Stimulated activated CD8-positive, alpha-beta memory T cell treated with anti-CD3 and anti-CD28 coated beads, Interleukin-12 subunit alpha, Interleukin-12 subunit beta, amount 100 ng/mL, for 4 hours (primary cell): ENCODE measurements around the gene ADAM12.

Source experiments
- DNase-seq: peaks from one replicate; pipeline ENCODE4 v3.0.0-alpha.2; 2020; ENCODE audit warnings: low read depth

ADAM12 gene

DNA sequence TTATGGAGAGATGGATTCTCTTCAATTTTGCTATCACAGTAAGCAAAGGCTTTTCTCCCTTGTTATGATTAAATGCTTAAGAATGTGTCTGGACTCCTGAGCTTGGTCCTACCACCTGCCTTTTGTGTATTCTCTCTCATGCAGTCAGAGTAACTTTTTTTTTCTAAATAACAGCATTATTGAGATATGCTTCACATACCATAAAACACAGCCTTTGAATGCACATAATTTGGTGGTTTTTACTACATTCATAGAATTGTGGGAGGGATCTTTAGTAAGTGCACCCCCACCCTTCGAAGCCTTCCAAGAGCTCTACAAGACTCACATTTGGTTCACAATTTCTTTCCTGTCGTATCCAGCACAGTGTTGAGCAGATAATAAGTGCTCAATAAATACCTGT lies 175.5 kb downstream of the ADAM12 start:
- no peak for DNase-seq

- DNase-seq: no peak
Measured at GRCh38 chr10:126210051-126210651, 178.1 kb downstream of the ADAM12 start.

DNA sequence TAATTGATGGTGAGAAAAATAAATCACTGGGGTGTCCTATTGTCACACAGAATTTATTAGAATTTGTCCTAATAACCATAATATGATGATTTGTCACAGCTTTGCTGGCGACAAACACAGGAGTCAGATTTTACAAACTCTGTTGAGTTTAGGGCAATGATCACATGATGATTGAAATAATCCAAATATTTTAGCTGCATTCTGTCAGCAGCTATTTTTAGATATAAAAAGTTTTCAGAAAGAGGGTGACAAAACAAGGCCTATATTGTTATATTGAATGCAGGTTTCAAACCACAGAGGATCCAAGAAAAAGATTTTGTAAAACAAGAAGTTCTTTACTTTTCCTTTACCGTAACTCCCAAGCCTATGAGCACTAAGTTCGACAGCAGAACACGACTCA lies 178.8 kb downstream of the ADAM12 start:
- DNase-seq: no peak

DNA sequence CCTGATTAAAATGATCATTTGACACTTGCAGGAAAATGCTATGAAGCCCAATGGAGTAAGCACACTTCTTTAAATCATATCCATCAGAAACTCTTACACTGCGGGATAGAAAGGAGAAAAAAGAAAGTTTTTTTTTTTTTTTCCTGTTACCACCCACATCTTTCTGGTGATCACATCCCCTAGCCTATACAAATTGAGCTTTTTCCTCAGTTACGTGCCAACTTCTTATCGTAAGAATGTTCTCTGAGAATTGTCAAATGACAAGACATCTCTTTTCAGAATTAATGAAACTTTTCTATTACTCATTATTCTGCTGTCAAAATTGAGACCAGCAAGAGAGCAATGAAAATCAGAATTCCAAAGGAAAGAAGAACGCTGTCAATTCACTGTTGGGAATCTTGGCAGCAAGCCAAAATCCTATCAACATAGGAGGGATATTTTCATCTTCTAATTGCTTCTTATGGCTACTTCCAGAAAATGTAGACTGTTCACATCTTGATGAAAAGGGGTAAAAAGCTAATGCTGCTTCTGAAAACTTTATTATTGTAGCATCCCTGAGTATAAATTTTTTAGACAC lies 179.5 kb downstream of the ADAM12 start:
- no peak for DNase-seq

DNA sequence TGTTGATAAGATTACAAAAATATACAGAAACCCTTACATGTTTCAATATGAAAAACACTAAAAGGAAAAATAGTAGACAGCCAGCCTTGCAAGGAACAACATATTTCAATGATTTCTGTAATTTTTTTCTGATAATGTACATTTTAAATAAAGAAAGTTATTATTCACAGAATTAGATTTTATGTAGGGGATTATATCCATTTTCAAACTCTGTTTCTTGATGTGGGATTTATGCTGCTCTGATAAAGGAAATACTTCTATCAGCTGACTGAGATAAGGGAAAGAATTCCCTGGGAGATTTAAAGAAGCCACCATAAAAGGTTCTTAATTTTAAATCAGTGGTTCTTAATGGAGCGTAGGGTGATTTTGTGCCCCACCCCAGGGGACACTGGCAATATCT lies 180.4 kb downstream of the ADAM12 start:
- no peak for DNase-seq

DNA sequence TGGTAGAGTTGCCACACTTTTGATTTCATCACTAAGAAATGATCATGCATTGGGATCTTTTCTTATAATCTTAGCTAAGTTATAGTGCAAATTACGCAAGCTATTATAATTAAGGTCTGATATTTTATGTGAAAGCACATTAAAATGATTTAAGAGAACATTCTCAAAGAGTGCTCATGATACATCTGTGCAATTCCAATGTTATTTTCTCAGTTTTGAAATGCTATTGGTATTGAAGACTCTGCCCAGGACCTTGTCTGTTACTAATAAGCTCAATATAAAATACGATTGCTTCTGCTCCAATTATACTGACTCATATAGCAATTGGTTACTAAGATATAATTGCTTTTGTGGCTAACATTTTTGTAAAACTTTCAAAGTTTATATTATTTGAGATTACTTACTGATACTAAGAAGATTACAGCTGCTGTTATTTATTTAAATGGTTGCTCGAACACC lies 180.9 kb downstream of the ADAM12 start:
- DNase-seq: no peak

GRCh38 chr10:126205486-126206205 lies 182.6 kb downstream of the ADAM12 start:
- DNase-seq: no peak

DNA sequence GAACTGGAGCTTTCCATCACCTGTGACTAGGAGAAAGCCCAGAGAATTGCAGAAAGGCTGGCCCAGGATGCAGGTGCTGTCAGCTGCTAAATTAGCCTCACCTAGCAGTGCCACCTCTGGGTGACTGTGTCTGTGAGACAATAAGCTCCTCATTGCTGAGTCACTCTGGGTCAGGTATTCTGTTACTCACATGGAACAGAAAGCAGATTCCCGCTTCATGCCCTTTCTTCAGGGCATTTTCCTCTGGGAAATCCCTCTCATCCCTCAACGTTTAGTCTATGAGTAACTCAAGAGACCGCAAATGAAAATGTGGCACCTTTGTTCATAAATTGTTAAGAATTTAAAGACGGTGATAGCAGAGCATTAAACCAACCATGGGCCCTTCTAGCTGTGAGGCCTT lies 184.0 kb downstream of the ADAM12 start:
- DNase-seq: no peak

DNA sequence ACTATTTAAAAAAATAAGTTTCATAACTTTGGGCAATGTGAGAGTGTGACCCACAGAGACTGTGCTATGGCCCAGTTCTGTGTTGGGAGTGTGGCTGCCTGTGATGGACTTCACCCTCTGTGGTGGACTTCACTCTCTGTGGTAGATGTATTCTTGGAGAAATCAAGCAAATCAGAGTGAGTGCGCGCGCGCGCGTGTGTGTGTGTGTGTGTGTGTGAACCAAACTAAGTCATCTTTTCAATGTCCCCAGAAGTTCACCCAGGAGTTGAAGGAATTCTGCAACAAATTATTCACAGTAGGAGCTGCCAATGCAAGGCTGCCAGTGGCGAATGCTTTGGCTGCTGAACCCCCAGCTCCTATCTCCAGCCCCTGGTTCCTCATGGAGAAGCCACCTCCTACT lies 184.5 kb downstream of the ADAM12 start:
- no peak for DNase-seq

DNA sequence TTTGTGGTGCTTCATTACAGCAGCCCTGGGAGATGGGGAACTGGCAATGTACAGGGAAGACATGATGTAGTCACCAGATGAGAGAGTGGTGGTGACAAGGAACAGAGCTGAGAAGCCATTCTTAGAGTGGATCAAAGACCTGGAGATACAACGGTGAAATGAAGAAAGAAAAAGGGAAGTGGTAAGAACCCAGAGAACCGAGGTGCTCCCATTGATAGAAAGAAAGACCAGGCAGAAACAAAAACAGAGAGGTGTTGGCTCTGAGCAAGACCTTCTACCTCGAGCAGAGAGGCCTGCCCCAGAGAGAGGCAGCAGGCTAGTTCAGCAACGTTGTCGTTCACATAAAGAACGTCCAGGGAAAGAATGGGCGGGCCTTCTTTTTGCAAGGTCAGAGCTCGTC lies 186.7 kb downstream of the ADAM12 start:
- DNase-seq: no peak

- DNase-seq: no peak
Measured at GRCh38 chr10:126199221-126199998, 188.9 kb downstream of the ADAM12 start.

- no peak for DNase-seq
Measured at GRCh38 chr10:126198681-126199080, 189.6 kb downstream of the ADAM12 start.

DNA sequence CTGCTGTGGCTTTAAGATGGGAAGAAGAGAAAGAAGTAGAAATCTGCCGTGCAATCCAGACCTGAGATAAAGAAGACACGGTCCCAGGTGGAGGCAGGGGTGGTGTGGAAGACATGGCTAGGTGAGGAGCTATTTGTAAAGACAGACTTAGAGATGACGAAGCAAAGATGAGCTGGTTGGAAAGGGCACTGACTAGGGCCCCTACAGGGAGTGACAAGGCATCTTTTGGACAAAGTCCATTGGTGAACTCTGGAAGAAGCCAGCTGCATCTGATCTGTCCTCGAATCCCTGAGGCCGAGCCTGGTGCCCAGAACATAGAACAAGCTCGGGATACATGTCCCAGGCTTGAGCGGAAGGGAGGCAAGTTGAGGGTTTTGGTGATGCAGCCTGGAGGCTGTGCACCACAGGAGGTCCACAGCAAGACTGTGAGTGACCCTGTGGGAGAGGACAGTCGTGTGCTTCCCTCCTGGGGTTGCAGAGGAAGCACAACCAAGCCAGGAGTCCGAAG lies 191.2 kb downstream of the ADAM12 start:
- DNase-seq: no peak

DNA sequence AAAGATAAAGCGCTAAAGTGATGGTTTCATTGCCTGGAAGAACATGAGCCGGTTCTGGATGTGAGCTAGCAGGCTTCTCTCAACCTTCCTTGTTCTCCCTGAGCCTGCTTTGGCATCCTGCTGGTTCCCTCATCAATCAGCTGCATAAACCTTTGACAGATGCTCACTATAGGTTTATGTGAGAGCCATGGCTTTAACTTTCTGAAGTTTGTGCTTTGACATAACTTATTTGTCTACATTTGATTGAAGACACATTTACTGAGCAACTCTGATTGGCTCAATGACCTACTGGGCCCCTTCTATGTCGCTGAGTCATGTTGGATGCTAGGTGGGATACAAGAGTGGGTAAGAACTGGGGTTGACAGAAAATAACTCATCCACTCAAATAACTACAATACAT lies 192.0 kb downstream of the ADAM12 start:
- DNase-seq: no peak

GRCh38 chr10:126191192-126191591 lies 197.1 kb downstream of the ADAM12 start:
- no peak for DNase-seq

- DNase-seq: no peak
Measured at GRCh38 chr10:126188679-126189200, 199.5 kb downstream of the ADAM12 start.

- DNase-seq: no peak
Measured at GRCh38 chr10:126187399-126187798, 200.9 kb downstream of the ADAM12 start.

- DNase-seq: no peak
Measured at GRCh38 chr10:126186766-126187165, 201.5 kb downstream of the ADAM12 start.

DNA sequence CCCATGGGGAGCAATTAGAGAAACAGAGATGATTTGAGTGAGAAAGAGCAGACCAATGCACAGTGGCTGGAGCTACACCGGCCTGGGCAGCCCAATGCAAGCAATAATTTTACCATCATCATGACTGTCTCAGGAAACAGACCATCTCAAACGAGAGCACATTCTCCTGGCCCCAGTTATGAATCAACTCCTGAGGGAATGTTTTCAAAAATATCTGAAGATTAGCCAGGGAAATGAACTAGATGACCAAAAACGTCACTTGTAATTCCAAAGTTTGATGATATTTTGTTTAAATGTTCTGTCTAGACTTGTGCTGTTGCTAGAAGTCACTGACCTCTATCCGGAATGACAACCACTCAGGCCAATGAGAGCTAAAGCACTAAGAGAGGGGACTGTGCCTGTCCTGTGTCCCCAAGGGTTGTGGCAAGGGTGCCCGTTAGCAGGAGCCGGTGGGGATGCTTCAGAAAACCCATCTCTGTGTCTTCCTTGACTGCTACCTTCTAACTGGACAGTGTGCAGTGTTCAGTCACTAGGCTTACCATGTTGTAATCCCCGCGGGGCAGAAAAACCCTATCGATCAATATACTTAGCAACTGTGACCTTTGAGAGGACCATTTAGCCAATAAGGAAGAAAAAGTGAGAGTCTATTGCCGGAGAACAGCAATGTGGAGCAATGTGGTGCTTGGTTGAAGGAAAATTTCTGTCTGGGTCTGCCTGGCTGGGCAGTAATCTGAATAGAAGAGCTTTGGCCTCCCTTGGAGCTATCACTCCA lies 202.4 kb downstream of the ADAM12 start:
- DNase-seq: no peak

DNA sequence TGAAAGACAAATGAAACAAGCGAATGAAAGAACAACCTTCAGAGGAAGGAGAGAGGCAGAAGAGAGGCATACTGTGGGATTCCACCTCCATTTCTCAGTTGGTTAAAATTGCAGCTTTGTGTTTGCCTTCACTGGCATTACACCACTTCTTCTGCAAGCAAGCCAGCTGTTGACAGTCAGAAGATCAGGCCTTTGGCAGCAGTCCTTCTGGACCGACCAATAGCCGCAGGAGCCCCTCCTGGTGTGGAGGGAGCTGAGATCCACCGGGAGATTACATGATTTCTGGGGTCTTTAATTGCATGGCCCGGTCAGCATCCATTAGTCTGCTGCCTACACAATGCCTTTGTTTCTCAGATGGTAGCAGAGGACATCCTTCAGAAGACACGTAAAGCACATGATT lies 206.7 kb downstream of the ADAM12 start:
- no peak for DNase-seq

DNA sequence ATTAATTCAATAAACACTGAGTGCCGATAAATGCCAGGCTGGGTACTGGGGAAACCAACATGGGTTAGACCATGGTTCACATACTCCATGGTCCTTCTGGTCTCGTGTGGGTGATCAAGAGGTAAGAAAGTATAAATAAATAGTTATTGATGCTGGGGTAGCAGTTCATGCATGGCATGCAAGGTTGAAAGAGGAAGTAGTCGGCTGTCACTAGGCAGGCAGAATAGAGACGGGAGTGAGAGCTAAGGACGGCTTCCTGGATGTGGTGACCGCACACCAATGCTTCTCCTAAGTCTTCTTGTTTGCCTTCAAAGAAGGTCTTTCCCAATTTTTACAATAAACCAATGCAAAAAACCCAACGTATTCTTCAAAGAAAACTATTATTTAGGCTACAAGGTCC lies 208.6 kb downstream of the ADAM12 start:
- no peak for DNase-seq
